Activated CD4-positive, alpha-beta T cell treated with anti-CD3 and anti-CD28 coated beads for 4 hours (primary cell): ENCODE data around the gene HPS3.
"Not testable (repeated sequence)": the region's sequence is repeated elsewhere in the genome, so short reads cannot be mapped to it uniquely, and the experiment has no call there.

Experiments
- DNase-seq, 2 donors: peaks; one replicate each; pipeline ENCODE4 v3.0.0-alpha.2; 2020

Gene HPS3

DNA sequence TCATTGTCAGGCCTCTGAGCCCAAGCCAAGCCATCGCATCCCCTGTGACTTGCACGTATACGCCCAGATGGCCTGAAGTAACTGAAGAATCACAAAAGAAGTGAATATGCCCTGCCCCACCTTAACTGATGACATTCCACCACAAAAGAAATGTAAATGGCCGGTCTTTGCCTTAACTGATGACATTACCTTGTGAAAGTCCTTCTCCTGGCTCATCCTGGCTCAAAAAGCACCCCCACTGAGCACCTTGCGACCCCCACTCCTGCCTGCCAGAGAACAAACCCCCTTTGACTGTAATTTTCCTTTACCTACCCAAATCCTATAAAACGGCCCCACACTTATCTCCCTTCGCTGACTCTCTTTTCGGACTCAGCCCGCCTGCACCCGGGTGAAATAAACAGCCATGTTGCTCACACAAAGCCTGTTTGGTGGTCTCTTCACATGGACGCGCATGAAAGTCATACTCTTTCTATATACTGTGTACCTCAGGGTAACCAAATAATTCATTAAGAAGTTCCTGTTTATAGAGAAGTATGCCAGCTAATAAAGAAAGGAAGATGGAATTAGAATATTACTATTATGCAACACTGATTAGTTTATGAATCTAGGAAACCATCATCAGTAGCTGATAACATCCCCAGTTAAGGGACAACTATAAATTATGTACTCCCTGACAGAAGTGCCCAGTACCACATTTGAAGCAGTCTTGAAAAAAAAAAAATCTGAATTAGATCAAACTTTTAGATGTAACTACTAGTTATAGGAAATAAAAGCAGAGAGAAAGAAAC lies 67.6 kb downstream of the HPS3 start:
- DNase-seq = not testable (repeated sequence)

DNA sequence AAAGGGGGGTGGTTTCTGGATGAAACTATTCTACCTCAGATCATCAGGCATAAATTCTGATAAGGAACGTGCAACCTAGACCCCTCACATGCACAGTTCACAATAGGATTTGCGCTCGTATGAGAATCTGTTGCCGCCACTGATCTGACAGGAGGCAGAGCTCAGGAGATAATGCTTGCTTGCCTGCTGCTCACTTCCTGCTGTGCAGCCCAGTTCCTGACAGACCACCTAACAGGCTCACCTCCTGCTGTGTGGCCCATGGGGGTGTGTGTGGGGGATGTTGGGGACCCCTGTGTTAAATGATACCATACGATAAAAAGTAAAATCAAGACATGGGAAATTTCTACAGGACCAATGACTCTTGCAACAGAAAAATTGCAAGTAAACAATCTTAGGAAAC lies 68.2 kb downstream of the HPS3 start:
- no peak for DNase-seq

- no peak for DNase-seq
Measured at GRCh38 chr3:149198611-149199010, 69.2 kb downstream of the HPS3 start.

DNA sequence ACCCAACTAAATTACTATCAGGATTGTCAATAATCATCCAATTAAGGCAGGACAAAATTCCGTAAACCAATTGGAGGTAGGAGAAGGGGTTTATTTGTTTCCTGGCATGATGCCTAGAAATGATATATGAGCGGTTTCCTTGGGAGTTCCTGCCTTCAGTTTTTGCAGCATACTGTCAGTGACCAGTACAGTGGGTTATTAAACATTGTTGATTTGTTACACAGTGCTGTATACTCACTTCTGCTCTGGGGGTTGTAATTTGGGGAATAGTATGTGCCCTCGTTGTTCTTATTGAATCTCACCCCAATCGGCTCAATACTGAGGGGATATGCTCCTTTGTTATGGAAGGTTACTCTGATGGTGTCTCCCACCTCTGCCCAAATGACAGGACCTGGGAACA lies 70.0 kb downstream of the HPS3 start:
- no peak for DNase-seq

DNA sequence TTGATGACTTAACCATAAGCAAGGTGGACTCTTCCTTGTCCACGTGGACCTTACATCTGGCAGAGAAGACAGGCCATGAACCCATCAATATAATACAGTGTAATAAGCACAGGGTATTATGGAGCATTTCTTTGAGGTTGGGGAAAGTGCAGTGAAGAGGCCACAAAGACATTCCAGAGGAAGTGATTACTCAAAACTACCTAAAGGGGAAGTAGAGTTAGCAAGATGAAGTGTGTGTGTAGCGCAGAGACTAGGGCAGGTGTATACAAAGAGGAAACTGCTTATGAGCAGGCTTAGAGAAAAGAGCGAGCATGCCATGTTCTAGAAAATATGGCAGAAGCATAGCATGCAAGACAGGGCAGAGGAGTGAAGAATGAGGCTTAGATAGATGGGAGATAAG lies 74.3 kb downstream of the HPS3 start:
- no peak for DNase-seq

GRCh38 chr3:149204390-149204991 lies 75.1 kb downstream of the HPS3 start:
- DNase-seq = no peak

GRCh38 chr3:149207475-149207874 lies 78.0 kb downstream of the HPS3 start:
- DNase-seq = no peak

DNA sequence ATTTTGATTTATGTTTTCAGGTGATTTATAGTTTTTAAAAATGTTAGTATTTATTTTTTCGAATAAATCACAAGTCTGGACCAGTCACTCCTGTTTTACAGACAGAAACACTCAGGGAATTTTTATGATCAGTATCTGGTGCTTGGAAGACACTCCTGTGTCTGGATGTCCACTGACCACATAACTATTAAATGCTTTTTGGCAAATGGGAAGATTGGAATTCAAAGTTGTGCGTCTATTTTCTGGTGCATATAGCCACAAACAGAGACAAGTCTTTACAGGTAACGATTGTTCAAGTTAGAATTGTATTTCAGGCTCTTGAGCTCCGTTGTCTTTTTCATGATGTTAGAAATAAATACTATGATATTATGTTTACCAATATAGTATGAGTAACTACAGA lies 80.0 kb downstream of the HPS3 start:
- DNase-seq = no peak

DNA sequence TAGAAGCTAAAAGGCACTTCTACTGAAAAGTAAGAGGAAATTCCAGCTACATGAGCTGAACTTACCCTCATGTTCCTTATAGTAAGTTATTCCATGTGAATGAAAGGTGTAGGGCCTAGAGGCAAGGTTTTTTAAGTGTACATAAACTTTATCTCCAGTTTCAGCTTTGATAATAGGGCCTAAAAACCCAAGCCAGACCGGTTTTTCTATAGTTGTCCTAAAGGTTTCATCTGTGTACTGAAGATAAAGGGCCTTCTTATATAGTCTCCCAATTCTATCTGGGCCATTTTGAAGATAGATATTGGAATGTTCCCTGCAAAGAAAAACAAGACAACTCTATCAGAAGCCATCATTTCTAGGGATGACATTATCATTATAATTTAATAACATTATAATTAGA lies 82.9 kb downstream of the HPS3 start:
- DNase-seq = no peak

- DNase-seq = no peak
Measured at GRCh38 chr3:149214702-149215101, 85.3 kb downstream of the HPS3 start.

GRCh38 chr3:149215515-149215914 lies 86.1 kb downstream of the HPS3 start:
- DNase-seq = no peak

DNA sequence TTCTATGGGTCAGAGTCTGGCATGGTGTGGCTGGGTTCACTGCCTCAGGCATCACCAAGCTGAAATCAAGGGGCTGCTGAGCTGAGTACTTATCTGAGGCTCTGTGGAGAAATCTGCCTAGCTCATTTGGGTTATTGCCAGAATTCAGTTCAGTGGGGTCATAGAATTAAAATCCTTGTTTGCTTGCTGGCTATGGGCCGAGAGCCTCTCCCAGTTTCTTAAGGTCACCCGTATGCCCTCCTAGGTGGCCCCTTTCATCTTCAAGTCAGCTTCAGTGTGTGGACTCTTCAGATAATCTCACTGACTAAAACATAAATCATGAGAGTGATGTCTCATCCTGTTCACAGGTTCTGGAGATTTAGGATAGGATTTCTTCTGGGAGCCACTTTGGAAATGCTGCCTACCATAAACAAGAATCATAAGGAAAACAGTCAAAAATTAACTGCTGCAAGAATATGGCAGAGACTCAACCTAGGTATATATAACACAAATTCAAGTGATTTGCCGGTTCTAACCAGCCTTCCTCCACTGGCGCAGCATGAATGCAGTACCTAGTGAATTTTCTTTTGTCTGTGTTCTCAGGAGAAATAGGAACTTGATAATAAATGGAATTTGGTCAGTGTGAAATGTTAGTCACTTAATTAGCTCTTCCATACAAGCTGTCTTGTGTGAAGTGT lies 86.9 kb downstream of the HPS3 start:
- no peak for DNase-seq

- no peak for DNase-seq
Measured at GRCh38 chr3:149217347-149217746, 87.9 kb downstream of the HPS3 start.

DNA sequence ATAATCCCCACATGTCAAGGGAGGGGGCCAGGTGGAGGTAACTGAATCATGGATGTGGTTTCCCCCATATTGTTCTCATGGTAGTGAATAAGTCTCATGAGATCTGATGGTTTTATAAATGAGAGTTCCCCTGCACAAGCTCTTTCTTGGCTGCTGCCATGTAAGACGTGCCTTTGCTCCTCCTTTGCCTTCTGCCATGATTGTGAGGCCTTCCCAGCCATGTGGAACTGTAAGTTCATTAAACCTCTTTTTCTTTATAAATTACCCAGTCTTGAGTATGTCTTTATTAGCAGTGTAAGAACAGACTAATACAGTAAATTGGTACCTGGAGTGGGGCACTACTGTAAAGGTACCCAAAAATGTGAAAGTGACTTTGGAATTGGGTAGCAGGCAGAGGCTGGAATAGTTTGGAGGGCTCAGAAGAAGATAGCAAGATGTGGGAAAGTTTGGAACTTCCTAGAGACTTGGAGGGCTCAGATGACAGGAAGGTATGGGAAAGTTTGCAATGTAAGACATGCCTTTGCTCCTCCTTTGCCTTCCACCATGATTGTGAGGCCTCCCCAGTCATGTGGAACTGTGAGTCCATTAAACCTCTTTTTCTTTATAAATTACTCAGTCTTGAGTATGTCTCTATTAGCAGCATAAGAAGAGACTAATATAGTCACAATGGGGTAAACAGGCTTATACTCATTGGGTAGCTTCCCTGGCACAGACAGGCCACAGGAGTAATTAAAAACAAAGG lies 90.1 kb downstream of the HPS3 start:
- DNase-seq = not testable (repeated sequence)

GRCh38 chr3:149221783-149222517 lies 92.5 kb downstream of the HPS3 start, which contains the start of gene CP:
TSS of gene CP (minus strand) at chr3:149221829. CDS start at chr3:149221792, 37 bp downstream.
- no peak for DNase-seq
